ENCODE data around the gene MRM2. TPM values are rescaled to one million over a fixed set of nuclear protein-coding genes. Genes with fewer than 3 reads are reported as not detected.
A peak's percentile ranks its signal among the peaks of the same experiment; 100 is the strongest.

MRM2 gene
- total RNA-seq, 4 donors from 2014 or later: 16.0 to 21.9 (median 17.8) TPM

- 93 to 100% methylated on average over 1 to 2 of the region's 12 CpGs for WGBS, 2 donors (ENCODE audit: low coverage in 1 of 2)
Measured at GRCh38 chr7:2243458-2243857, 1.5 kb upstream of the MRM2 start.

GRCh38 chr7:2242541-2243429, 780 bp upstream of the MRM2 start:
- Histone ChIP-seq H3K4me3 (peak overlapping the region; percentile 92 to 100), H3K9me3 (no peaks in the 10 kb centered on the region), H3K27ac (peak overlapping the region in 3 of 4 donors; percentile 60 to 79 (median 75)), H3K4me1 (peaks cover 0 to 33% (median 14%) of the 10 kb centered on the region in 3 donors), H3K27me3 (no peaks in the 10 kb centered on the region), H3K36me3 (peaks cover 0 to 34% of the 10 kb centered on the region in 2 donors)
- ATAC-seq: no peak
- no peak for TF ChIP-seq EP300 (IDR thresholded peaks at IDR 0.05)
- no peak for TF ChIP-seq POLR2AphosphoS5 (IDR thresholded peaks at IDR 0.05)
- no peak for TF ChIP-seq POLR2A (IDR thresholded peaks at IDR 0.05)
- peak in 1 of 4 experiments; percentile 9 for TF ChIP-seq CTCF (IDR thresholded peaks at IDR 0.05)
- WGBS, 2 donors (ENCODE audit: low coverage in 1 of 2): 7 to 23% methylated on average over 4 to 13 of the region's 21 CpGs

More at GRCh38 chr7:2243458-2243857, 1.5 kb upstream of the MRM2 start:
- H3K27me3 ChIP-seq: no peaks in the 10 kb centered on the region
- H3K27ac ChIP-seq: no peak overlapping the region
- H3K4me1 ChIP-seq: peaks cover 0 to 34% (median 14%) of the 10 kb centered on the region in 3 donors
- no peak for ATAC-seq
- H3K36me3 ChIP-seq: peaks cover 0 to 27% of the 10 kb centered on the region in 2 donors
- no peaks in the 10 kb centered on the region for H3K9me3 ChIP-seq
- H3K4me3 ChIP-seq: no peak overlapping the region
- no peak for TF ChIP-seq POLR2A (IDR thresholded peaks at IDR 0.05)
- TF ChIP-seq EP300 (IDR thresholded peaks at IDR 0.05): no peak
- no peak for TF ChIP-seq CTCF (IDR thresholded peaks at IDR 0.05)
- no peak for TF ChIP-seq POLR2AphosphoS5 (IDR thresholded peaks at IDR 0.05)

GRCh38 chr7:2239242-2239641, 2.8 kb downstream of the MRM2 start:
- H3K4me3 ChIP-seq: no peak overlapping the region
- no peak for ATAC-seq
- WGBS, 2 donors (ENCODE audit: low coverage in 1 of 2): 72% methylated on average over 3 of the region's 17 CpGs; no CpG with 5 or more reads in 1 of the 2 donors
- H3K27me3 ChIP-seq: no peaks in the 10 kb centered on the region
- no peak overlapping the region for H3K27ac ChIP-seq
- peaks cover 0 to 56% of the 10 kb centered on the region in 2 donors for H3K36me3 ChIP-seq
- peaks cover 0 to 33% (median 14%) of the 10 kb centered on the region in 3 donors for H3K4me1 ChIP-seq
- H3K9me3 ChIP-seq: no peaks in the 10 kb centered on the region
- TF ChIP-seq POLR2AphosphoS5 (IDR thresholded peaks at IDR 0.05) (no peak), CTCF (IDR thresholded peaks at IDR 0.05) (no peak), POLR2A (IDR thresholded peaks at IDR 0.05) (no peak), EP300 (IDR thresholded peaks at IDR 0.05) (no peak)

GRCh38 chr7:2237109-2237602, 4.8 kb downstream of the MRM2 start:
- Histone ChIP-seq H3K4me3 (no peak overlapping the region), H3K36me3 (peaks cover 0 to 57% of the 10 kb centered on the region in 2 donors), H3K27me3 (no peaks in the 10 kb centered on the region), H3K4me1 (peaks cover 0 to 30% (median 8%) of the 10 kb centered on the region in 3 donors), H3K9me3 (no peaks in the 10 kb centered on the region), H3K27ac (peak overlapping the region in 3 of 4 donors; percentile 27 to 42 (median 33))
- 59 to 80% methylated on average over 2 to 3 of the region's 12 CpGs for WGBS, 2 donors (ENCODE audit: low coverage in 1 of 2)
- TF ChIP-seq POLR2AphosphoS5 (IDR thresholded peaks at IDR 0.05): no peak
- no peak for TF ChIP-seq POLR2A (IDR thresholded peaks at IDR 0.05)
- ATAC-seq: no peak

GRCh38 chr7:2233926-2234325, 8.1 kb downstream of the MRM2 start:
- no peaks in the 10 kb centered on the region for H3K27me3 ChIP-seq
- WGBS, 2 donors (ENCODE audit: low coverage in 1 of 2): 62% methylated on average over 2 of the region's 3 CpGs; no CpG with 5 or more reads in 1 of the 2 donors
- ATAC-seq: no peak
- no peak overlapping the region for H3K4me3 ChIP-seq
- H3K36me3 ChIP-seq: peaks cover 0 to 60% of the 10 kb centered on the region in 2 donors
- H3K4me1 ChIP-seq: peaks cover 0 to 41% (median 15%) of the 10 kb centered on the region in 3 donors
- TF ChIP-seq EP300 (IDR thresholded peaks at IDR 0.05) (no peak), POLR2AphosphoS5 (IDR thresholded peaks at IDR 0.05) (no peak), CTCF (IDR thresholded peaks at IDR 0.05) (no peak), POLR2A (IDR thresholded peaks at IDR 0.05) (no peak)
- H3K9me3 ChIP-seq: no peaks in the 10 kb centered on the region
- H3K27ac ChIP-seq: no peak overlapping the region

Data from gastroesophageal sphincter (tissue), 4 donors.